Stimulated activated CD4-positive, alpha-beta T cell treated with anti-CD3 and anti-CD28 coated beads, TNF-alpha, amount 100 ng/mL, for 1 hour (primary cell): Measurements from ENCODE around the gene ABHD15.
A peak's percentile ranks its signal among the peaks of the same experiment; 100 is the strongest.
"Not testable (repeated sequence)": the region's sequence is repeated elsewhere in the genome, so short reads cannot be mapped to it uniquely, and the experiment has no call there.

Experiments
- DNase-seq, 3 donors: peaks; one replicate each; pipeline ENCODE4 v3.0.0-alpha.2; 2020; ENCODE audit warnings: low read depth in 3 of 3, low spot score in 1 of 3

Gene ABHD15

DNA sequence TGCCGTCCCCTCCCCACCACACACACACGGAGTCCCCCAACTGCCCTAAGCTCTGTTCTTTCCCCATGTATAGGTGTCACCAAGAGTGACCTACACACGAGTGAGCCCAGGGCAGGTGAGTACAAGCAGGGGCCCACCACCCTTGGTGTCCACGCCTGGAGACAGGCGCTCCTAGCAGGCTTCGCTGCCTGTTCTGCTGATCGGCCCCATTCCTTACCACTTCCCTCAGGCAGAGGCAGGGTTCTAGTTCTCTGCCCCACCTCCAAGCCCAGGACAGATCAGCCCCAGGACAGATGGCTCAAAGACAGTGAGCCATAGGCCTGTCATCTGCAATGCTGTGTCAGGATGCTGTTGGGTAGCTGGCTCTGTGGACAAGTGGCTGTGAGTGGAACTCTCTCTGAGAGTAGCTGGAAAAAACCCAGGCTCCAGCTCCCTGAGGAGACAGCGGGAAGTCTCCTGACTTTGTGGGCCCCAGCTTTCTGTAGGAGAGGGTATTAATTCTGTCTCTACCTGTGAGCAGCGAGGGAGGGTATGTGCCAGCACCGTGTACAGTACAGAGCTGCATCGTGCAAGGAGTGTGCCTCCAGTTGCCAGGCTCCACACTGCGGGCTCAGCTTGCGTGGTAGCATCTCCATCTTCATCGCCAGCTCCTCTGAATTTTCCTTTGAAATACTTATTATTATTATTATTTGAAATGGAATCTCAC, 2.6 kb upstream of the ABHD15 start:
- DNase-seq, result no peak

DNA sequence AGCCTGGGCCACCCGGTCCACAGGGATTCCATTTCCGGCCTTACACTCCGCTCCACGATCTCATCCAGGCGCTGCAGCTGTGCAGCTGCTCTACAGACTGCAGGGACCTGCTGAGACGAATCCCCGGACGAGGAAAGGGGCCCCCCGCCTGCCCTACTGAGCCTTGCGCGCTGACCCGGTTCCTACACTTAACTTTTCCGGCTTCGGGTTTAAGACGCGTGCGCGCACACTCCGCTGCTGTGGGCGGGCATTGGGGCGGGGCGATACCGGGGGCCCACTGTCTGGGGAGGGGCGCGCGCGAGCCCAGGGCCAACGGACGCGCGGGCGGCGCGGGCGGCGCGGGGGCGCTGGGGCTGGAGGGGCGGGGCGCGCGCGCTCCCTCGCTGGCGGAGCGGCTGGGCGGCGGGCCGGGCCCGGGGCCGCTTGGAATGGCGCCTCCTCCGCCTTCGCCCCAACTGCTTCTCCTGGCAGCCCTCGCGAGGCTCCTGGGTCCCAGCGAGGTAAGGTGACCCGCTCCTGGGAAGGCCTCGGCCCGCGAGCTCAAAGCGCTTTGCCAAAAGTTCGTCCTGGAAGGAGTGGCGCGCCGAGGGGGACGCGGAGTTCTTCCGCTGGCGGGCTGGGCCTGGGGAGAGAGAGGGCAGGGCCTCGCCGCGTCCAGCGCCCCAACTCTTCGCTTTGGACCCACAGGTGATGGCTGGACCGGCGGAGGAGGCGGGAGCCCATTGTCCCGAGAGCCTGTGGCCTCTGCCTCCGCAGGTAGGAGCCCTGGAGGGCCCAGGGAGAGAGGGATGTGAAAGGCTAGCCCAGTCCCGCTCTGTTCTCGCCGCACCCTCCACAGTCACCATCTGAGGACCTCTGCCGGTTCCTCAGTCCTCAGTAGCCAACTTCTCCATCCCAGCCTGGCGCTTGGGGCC, 1.8 kb upstream of the ABHD15 start, which contains the start of gene TP53I13:
Gene TP53I13 (plus strand): TSS at position 371 of the 914 bp plus-strand sequence. CDS start 58 bp downstream, at position 429.
- DNase-seq, result peak; percentile 73 to 91 (median 88)

DNA sequence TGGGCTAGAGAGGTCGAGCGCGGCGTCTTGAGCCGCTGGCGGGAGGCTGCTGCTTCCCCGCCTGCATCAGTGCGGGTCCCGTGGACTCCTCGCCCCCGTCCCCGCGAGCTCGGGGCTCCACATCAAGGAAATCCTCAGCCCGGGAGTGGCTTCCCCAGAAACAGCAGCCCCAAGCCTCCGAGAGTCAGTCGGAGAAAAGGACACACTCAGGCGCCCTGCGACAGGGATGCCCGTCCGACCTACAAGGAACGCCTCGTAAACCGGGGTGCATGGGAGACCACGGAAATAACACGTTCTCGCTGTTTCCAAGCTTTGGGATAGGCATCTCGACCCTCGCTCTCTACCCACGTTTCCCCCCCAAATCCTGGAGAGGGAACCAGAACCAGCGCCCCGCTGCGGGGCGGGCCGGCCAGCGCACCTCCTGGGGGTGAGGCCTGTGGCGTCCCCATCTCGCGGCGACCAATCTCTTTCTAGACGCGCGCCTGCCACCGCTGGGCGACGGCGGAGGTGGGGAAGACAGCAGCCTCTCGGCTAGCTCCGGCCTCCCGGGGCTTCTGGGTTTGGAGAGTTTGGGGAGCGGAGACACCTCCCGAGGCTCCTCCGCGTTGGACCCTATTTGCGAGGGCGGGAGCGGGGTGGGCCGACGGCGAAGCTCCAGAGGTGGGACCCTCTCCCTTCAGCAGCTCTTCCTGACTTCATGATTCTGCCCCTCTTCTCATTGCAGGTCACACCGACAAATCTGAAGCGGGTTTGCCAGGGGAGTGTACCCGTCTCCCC, 905 bp upstream of the ABHD15 start:
- peak; percentile 46 to 60 (median 53) for DNase-seq

DNA sequence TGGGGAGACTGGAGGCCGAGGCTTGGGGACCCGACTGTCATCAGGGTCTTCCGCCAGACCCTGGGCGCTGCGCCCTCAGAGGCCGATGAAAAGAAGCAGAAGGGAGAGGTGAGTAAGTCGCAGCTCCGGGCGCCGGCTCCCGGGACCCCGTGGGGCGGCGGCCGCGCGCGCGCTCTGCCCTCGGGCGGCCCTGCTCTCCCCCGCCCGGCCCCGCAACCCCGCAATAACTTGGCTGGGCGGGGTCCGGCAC, 392 bp upstream of the ABHD15 start:
- no peak for DNase-seq

DNA sequence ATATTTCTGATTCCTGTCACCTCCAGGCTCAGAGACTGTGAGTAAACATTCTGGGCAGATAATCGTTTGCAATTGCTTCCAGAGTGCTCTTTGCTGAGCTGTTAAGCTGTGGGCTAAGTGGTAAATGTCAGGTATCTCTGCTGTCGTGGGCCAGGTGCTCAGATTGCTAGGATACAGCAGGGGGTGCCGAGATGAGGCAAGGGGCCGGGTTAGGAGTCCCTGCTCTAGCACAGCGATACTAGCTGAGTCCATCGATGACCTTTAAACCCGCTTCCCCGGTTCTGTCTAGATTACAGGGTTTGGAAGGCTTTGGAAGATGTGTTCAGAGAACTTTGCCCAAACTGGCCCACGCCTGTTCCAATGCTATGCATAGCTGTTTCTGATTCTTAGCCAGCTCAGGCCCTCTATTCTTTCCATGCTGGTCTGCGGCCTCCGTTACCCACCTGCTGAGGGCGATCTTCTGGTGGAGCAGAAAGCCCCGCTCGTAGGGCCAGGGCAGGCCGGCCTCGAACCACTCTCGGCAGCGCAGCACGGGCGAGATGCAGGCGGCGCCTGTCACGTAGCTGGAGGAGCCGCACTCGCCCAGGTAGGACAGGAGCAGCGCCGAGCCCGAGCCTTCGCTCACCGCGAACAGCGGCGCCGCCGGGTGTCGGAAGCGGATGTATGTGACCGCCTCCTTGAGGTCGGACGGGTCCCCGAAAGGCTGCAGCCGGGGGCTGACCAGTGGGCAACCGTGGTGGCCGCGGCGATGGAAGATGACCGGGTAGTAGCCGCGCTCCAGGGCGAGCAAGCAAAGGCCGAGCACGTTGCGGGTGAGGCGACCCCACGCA, 979 bp downstream of the ABHD15 start:
- DNase-seq, result no peak

DNA sequence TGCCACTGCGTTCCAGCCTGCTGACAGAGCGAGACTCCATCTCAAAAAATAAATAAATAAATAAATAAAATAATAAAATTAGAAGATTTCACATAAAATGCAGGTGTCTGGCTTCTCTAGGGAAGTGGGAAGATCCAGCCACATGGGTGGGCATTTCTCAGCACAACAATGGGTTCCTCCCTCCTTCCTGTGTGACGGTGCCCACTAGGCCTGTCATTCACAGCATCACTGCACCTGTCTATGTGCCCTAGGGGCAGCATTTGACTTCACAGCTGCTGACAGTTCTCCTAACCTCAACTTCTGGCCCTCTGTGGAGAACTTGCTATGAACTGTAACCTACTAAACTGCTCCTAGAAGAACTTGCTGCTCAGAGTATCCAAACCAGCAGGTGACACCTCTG, 3.0 kb downstream of the ABHD15 start:
- DNase-seq, result no peak

DNA sequence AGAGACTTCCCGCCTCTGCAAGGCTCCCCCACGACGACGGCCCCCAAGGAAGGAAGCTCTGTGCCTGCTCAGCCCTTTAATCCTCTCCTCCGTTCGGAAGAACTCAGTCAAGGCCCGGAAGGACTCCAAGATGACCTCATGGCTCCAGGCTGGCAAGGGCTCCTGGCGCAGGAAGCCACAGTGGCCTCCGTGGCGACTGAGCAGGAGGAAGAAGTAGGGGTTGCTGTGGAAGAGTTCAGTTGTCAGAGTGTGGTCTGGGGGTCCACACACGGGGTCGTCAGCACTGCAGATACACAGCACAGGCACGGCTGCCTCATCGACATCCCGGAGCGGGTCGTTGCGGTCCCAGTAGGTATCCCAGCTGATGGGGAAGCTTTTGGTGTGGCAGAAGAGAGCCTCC, 4.2 kb downstream of the ABHD15 start:
- DNase-seq, result no peak

DNA sequence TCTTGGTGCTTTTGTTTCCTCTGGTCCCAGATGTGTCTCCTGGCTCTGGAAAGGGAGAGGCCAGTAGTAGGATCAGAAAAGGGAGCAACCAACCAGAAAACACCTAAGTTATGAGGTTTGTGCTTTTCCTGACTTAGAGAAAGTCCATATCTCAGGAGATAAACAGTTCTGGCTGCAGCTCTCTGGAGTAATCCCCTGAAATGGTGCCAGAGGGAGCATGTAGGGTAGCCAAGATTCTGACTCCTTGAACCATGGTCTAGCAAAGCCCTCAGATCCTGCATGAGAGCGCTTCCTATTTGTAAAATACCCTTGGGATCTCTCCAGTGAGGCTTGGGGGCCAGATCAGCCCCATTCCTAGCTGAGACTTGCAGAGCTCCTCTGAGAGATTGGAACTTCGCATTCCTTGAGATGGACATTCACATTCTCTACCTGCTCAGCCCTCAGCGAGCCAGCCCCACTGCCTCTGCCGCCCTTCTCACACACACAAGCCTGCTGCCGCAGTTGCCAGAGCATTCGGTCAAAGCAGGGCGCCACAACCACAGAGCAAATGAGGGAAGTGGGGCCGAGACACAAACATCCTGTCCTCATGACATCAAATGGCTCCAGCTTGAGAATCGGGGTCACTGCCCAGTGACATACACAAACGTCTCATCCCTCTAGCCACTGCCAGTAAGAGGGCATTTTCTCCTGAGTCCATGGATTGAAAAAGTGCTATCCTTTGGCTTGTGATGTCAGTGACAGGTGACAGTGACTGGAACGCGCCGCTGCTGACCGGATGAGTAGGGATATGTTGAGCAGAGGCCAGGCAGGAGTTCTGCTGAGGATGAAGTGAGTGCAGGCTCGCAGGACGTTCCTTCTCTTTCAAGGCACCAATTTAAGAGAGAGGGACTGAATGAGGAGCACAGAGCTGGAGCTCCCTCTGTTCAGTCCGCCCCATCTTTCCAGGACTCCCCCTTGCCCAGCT, 5.0 kb downstream of the ABHD15 start:
- no peak for DNase-seq

DNA sequence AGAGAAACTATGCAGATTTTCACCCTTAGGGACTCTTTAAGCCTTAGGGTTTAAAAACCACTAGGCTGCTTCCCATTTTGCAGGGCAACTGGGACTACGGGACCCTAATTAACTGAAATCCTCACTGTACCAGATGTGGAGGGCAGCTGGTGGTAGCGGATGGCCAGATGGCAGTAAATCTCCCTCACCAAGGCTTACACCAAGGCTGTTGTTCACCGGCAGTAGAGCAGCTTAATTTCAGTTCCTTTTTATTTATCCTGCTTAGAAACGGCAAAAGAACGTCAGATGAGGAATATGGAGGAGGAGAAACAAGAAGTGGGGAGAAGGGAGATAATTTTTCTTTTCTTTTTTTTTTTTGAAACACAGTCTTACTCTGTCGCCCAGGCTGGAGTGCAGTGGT, 6.5 kb downstream of the ABHD15 start:
- DNase-seq, result no peak

DNA sequence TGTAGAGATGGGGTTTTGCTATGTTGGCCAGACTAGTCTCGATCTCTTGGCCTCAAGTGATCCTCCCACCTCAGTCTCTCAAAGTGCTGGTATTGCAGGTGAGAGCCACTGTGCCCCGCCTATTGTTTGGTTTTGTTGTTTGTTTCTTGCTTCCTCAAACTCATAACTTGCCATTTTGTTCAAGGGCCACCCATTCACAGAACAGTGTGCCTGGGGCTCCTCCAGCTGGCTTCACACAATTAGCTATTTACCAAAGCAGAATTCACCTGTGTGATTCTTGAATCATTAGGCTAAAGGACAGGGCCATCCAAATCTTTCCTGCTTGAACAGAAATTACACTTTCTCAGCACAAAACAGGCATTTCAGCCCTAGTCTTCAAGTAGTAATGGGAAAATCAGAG, 7.2 kb downstream of the ABHD15 start:
- no peak for DNase-seq

DNA sequence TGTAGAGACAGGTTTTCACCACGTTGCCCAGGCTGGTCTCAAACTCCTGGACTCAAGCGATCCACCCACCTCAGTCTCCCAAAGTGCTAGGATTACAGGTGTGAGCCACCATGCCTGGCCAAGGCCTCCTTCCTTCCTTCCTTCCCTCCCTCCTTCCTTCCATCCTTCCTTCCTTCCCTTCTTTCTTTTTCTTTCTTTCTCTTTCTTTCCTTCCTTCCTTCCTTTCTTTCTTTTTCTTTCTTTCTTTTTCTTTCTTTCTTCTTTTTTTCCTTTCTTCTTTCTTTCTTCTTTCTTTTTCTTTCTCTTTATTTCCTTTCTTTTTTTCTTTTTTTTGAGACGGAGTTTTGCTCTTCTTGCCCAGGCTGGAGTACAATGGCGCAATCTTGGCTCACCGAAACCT, 8.7 kb downstream of the ABHD15 start:
- DNase-seq, result not testable (repeated sequence)

DNA sequence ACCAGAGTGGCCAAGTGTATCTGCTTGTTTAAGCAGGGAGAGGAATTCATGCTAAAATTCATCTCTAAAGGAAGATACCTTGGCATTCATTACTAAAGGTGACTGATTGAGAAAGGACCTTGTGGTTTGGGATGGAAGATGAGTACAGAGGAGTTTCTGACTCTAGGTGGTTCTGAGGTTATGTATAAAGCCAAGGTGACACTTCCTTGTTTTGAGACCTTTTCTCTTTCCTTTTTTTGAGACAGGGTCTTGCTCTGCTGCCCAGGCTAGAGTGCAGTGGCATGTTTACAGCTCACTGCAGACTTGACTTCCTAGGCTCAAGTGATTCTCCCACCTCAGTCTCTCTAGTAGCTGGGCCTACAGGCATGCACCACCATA, 9.1 kb downstream of the ABHD15 start:
- DNase-seq, result no peak

DNA sequence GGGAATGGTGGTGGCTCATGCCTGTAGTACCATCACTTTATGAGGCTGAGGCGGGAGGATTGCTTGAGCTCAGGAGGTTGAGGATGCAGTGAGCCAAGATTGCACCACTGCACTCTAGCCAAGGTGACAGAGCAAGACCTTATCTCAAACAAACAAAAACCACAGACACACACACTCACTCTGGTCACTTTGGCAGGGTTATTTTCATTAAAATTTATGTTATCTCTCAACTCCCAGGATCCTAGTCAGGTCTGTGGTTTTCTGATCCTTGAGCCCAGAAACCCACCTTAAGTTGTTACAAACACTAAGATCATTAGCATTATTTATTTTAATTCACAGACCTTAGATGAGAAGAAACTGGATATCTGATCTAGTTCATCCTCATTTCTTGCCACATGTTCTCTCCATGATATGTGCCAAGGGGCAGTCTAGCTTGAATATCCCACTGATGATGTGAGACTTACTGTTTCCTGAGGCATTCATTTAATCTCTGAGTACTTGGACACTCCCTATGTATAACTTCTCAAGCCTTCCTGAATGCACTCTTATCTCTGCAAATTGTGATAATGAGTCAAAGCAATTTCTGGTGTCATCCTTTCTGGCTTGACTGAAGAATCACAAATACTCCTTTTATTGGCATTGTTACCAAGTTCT, 9.6 kb downstream of the ABHD15 start:
- no peak for DNase-seq

DNA sequence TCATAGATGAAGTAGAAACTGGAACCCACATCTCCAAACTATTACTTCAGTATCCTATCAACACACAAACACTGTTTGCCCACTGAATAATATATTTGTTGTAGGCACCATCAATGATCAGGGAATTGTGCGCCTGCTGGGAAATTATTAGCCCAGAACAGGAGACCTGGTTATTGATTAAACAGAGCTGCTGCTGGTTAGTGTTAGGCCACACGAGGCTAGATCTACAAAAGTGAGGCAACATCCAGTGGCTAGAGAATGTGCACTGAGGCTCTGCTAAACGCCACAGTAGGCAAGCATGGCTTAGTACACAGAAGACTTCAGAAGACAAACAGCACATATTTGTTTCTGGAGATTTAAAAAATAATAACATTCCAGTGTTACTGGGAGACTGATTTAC, 11.0 kb downstream of the ABHD15 start:
- no peak for DNase-seq

DNA sequence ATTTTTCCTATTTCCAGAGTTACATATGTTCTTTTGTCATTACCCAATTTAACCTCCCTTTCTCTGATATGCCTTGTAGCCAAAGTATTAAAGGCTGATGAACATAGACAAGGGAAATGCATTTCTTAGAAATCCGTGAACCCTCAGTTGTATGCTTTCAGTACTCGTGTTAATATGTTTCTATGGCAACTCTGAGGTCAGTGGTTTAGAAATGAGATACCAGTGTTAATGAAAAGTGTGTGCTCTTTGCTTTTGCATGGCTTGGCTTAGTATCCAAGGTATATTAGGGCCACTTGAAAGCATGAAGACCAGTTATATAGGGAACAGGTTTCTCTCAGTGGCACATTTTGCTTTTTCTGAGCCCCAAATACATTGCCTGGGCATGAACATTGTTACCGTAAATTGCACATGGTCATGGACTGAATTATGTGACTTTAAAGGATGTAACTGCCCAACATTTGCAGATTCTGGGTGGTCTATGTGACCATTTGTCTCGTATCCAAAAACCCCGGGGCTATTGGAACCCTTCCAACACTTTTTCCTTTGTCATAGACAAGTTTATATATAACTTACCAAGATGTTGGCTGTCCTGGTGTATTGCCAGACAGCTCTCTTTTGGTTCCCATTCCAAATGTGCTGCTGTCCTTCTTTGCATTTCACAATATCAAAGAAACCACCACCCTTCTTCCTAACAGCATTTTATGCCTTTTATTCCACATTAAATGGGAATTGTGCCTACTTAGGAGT, 17.5 kb downstream of the ABHD15 start:
- no peak for DNase-seq

DNA sequence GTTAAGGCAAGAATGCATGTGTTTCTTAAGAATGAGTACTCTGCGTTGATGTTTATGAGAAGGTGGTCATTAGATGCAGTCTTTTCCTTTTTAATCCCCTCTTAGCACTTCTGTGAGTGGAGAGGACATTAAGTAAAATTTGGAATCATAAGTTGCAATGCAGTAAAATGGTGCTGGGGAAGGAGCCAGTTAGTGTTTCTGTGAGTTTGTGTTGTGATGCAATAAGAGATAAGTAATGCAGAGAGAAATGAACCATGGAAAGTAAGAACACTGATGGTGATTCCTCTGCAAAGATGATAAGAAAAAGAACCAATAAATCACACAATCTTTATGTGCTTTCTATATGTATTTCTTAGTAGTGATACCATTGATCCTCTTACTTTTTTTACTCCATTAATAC, 20.0 kb downstream of the ABHD15 start:
- DNase-seq, result no peak

DNA sequence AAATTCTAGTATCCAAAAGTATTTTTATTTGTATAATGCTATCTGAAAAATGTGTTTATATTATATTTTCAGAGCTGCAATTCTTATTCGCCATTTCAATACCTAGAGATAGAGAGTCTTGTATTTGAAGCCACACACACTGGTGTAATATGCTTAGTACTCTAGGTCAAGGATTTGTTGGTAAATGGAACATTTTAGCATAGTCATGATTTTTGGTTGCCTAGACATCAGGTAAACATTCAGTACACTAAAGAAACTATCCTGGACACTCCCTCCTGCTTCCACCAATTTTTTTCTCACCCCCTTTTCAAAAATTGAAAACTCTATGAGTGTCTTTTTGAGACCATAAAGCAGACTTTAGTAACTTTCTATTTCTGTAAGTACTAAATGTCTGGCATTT, 20.8 kb downstream of the ABHD15 start:
- no peak for DNase-seq

DNA sequence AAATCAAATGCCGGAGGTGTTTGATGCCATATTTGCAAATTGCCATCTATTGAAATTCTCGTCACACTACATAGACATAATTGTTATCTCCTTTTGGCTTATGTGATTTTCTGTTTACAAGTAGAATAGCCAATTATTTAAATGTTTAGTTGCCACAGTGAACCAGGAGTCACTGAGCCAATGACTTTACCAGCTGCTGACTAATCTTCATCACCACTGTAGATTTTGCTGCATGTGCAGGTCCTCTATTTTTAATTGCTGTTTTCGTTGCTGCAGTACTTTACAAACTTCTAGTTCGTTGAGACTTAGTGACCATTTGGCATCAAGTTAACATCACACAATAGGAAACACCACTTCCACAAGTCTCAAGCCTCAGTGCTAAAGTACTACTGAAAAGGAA, 22.8 kb downstream of the ABHD15 start:
- DNase-seq, result no peak

DNA sequence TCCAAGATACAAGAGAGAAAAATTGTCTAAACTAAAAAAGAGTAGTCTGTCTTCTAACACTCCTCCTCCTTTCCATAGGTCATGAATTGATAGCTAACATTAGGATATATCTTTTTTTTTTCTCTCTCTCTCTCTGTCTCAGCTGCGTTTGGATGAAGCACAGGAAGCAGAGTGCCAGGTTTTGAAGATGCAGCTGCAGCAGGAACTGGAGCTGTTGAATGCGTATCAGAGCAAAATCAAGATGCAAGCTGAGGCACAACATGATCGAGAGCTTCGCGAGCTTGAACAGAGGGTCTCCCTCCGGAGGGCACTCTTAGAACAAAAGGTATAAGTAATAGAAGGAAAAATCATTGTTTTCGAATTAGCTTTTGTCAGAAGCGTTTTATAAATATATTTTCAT, 32.9 kb downstream of the ABHD15 start:
- DNase-seq, result no peak
